Superior temporal gyrus (tissue), 1 donor: ENCODE results near the gene LIMK2.
"Not testable (repeated sequence)": the region's sequence is repeated elsewhere in the genome, so short reads cannot be mapped to it uniquely, and the experiment has no call there.

Source experiments
- DNase-seq: peaks from one replicate; pipeline ENCODE4 v3.0.0-alpha.2; 2016; ENCODE audit errors: extremely low spot score

Gene LIMK2

GRCh38 chr22:31211482-31211861 lies 626 bp upstream of the LIMK2 start:
- no peak for DNase-seq

DNA sequence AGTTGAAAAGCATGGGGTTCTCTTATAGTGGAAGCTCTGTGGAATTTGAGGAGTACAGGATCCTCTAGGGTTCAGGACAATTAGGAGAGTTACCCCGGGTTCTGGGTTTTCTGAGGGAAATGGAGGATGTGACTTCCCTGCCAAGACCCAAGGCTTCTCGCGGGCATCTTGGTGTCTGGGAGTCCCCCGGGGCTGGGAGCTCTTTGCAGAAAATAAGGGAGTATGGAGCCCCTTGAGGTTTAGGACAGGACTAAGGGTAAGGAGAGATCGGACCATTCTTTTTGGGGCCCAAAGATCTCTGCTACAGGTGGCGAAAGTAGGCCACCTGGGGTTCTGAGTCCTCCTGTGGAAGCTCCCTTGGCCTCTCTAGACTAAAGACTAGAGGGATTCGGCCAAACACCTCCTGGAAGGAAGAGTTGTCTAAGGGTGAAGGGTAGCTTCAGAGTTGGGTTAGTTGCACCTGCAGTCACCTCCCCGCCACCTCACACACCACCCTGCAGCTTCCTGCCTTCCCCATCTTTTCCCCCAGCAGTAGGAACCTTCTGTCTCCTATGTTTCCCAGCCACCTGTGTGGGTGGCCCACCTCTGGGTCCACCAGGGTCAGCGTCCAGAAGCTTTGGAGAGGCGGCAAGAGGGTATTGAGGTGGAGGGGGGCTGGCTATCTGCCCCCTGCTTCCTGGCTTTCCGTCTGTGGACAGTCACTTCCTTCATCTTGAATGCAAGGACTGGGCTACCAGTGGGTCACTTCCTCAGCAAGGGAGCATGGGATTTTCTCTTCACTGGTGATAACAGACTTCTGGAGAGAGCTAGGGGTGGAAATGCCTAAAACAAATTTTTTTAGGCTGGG lies 908 bp downstream of the LIMK2 start:
- no peak for DNase-seq

DNA sequence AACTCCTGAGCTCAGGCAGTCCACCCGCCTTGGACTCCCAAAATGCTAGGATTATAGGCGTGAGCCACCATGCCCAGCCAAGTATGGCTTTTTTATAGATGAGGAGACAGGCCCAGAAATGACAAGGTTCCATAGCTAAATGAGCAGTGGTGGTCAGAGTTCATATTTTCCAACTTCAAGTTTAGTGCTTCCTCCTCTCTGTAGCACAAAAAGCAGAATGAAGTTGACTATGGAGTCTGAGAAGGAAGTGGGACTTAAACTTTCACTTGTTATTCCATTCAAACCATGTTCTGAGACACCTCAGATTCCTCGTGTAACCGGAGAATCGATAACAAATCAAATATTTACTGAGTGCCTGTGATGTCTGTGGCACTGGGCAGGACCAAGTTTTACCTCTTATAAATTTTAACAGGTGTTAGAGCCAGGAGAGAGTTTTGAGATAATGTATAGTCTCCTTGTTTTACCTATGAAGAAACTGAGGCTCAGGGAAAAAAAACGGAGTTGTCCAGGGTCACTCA lies 3.0 kb downstream of the LIMK2 start:
- no peak for DNase-seq

DNA sequence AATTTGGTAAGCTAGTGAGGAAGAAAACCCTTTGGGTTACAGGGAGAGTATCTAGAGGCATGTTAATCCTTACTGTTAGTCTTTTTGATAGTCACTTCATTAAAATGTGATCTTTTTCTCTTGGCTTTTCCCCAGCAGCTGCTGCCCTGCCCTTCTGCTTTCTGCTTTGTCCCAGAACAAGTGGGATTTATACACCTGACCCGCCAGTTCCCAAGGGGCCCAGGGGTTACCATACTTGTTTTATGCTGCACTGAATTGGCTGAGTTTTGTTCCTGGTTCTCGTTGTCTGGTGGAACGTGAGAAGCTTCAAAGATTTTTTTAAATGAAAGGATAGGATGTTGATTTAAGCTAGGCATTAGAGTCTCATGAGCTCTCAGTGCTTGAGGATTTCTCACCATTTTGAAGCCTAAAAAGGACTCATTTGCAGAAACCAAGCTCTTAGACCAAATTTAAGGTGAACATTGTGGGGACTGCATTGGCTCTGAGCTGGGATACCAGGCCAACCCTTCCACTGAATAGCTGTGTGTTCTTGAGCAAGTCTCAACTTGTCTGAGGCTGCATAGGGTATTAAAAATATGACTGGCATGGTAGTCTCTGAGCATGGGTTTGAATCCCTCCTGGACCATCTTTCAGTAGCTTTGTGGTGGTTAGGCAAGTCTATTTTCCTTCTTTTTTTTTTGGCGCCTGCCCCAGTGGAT lies 6.6 kb downstream of the LIMK2 start:
- no peak for DNase-seq

GRCh38 chr22:31221084-31221483 lies 9.0 kb downstream of the LIMK2 start:
- DNase-seq = no peak

GRCh38 chr22:31222736-31223135 lies 10.6 kb downstream of the LIMK2 start:
- DNase-seq = no peak

DNA sequence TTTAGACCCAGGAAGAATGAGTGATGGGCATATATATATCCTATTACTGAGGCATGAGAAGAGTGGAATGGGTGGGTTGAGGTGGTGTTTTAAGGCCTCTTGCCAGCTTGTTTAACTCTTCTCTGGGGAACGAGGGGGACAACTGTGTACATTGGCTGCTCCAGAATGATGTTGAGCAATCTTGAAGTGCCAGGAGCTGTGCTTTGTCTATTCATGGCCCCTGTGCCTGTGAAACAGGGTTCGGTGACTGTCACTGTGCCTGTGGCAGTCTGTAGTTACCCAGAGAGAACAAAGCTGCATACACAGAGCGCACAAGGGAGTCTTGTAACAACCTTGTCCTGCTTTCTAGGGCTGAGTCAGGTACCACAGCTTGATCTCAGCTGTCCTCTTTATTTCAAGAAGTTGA lies 11.7 kb downstream of the LIMK2 start:
- no peak for DNase-seq

GRCh38 chr22:31224691-31225090 lies 12.6 kb downstream of the LIMK2 start:
- DNase-seq = not testable (repeated sequence)

DNA sequence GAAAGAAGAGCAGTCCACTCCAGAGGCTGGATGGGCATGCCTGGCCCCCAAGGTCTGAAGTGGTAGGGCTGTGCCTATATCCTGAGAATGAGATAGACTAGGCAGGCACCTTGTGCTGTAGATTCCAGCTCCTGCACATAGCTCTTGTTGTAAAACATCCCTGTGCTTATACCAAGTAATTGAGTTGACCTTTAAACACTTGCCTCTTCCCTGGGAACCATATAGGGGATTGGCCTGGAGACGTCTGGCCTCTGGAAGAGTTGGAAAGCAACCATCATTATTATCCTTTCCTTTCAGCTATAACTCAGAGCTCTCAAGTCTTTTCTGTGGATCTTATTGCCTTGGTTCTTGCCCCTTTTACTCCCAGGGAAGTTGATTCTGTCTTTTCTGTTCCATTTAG lies 15.1 kb downstream of the LIMK2 start:
- DNase-seq = no peak

- DNase-seq = no peak
These were observed 17.4 kb downstream of the LIMK2 start for GRCh38 chr22:31229402-31230079.

GRCh38 chr22:31230155-31230870 lies 18.2 kb downstream of the LIMK2 start:
- DNase-seq = no peak

DNA sequence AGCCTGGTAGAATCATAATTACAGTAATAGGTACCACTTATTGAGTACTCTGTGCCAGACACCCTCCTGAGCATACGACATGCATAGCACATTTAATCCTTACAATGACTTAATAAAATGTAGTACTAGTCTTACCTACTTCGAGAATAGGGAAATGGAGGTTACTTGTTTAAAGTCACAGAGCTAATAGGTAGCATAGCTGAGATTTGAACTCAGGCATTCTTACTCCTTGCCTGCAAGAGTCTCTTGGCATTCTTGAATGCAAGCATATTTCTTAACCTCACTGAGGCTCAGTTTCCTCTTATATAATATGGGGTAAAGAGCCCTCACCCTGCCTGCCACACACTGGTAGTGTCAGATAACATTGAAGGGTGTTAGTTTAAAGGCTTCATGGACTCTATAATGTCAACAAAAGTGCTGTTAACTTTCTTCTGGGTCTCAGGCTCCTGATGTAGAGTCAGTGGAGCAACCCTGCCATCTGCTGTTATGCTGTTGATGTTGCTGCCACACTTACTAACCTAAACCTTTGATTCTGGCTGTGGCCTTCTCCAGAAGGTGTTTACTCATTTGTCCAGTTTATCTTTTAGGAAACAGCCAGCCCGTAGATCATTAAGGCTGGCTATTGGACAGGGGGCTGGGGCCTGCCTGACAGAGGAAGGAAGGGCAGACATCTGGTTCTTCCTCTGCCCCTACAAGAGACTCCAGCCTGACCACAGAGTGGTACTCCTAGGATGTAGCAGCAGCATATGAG lies 18.9 kb downstream of the LIMK2 start:
- DNase-seq = peak; percentile 72

- DNase-seq = no peak
These were observed 20.9 kb downstream of the LIMK2 start for GRCh38 chr22:31233001-31233400.

- DNase-seq = no peak
These were observed 23.0 kb downstream of the LIMK2 start for GRCh38 chr22:31235081-31235480.

- not testable (repeated sequence) for DNase-seq
These were observed 23.9 kb downstream of the LIMK2 start for GRCh38 chr22:31236044-31236443.

DNA sequence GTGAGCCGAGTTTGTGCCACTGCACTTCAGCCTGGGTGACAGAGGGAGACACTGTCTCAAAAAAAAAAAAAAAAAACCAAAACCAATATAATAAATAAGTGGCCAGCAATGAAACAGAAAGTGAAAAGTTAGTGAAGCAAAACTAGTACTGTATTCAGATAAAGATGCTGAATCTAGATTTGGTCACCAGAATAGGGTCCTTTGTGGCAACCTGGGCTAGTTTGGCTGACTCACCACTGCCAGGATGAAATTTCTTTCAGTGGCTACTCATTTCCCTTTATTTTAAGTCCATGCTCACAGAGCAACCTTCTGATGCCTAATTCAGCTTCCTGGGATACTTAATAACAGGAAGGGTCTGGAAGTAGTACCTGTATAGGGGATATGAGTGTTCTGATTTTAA lies 26.0 kb downstream of the LIMK2 start:
- no peak for DNase-seq

GRCh38 chr22:31239771-31240370 lies 27.8 kb downstream of the LIMK2 start:
- DNase-seq = no peak

DNA sequence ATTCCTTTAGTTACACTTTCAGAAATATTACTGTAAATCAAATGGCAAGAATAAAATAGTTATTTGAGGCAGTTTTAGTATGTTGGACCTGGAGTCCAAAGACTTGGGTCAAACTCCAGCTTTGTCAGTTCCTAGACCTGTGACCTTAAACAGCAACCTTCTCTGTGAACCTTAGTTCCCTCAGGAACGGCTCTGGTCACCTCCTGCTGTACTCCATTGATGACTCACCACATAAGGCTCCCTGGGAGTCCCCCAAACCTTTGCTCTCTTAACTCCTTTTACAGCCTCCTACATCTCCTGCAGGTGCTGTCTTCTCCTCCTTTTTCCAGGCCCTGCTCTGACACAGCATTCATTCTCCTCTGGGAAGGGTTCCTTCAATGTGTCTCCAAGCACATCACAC lies 29.1 kb downstream of the LIMK2 start:
- DNase-seq = no peak

- no peak for DNase-seq
These were observed 29.8 kb downstream of the LIMK2 start for GRCh38 chr22:31241936-31242335.

- DNase-seq = no peak
These were observed 31.4 kb downstream of the LIMK2 start for GRCh38 chr22:31243339-31244045.
